ENCODE results near the gene EVI2A. TPM values are rescaled to one million over a fixed set of nuclear protein-coding genes. Genes with fewer than 3 reads are reported as not detected.
"Not testable (repeated sequence)": the region's sequence is repeated elsewhere in the genome, so short reads cannot be mapped to it uniquely, and the experiment has no call there.

The EVI2A gene
- total and polyA plus RNA-seq, 10 donors, result 27.0 to 79.7 (median 42.1) TPM

DNA sequence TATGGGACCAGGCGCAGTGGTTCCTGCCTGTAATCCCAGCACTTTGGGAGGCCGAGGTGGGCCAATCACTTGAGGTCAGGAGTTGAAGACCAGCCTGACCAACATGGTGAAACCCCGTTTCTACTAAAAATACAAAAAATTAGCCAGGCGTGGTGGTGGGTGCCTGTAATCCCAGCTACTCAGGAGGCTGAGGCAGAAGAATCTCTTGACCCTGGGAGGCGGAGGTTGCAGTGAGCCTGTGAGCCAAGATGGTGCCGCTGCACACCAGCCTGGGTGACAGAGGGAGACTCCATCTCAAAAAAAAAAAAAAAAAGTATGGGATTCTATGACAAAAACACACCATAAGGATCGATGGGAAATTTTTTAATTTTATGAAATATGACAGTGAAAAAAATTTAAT lies 9.2 kb downstream of the EVI2A start:
- DNase-seq, result peak; percentile 87
- Histone ChIP-seq H3K27ac (peak overlapping the region; percentile 83 to 94 (median 90)), H3K4me3 (peak overlapping the region; percentile 32 to 73 (median 44)), H3K4me1 (peaks cover 22 to 75% (median 56%) of the 10 kb centered on the region in 6 donors)
- H3K36me3 ChIP-seq; H3K9me3 ChIP-seq; intact Hi-C loops (cut with DNase I; ENCODE audit: low total_unique reads); H3K27me3 ChIP-seq (replicated peaks in 1 of 7): not testable (repeated sequence)
- WGBS, 5 donors, result 23 to 31% (median 25%) methylated on average over 6 to 7 of the region's 7 CpGs
- TF ChIP-seq POLR2AphosphoS5 (IDR thresholded peaks at IDR 0.05), result peak in 2 of 3 donors; percentile 48 to 55

DNA sequence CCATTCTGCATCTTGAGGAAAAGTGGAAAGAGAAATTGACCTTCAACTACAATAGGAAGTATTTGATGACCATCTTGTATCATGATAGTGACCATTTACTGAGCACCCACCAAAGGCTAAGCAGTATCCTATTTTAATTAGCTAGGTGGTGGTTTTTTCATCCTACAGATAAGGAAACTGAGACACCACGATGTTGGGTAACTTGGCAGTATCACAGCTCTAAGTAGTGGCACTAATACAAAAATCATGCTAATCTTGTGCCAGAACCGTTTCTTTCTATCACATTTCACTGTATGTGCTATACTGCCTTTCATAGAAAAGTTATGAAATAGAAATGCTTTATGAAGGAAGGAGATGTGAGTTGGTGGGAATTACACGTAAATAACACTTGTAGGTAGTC lies 9.9 kb downstream of the EVI2A start:
- Histone ChIP-seq H3K4me3 (peak overlapping the region; percentile 32 to 73 (median 44)), H3K27ac (peak overlapping the region; percentile 83 to 94 (median 90)), H3K9me3 (no peaks in the 10 kb centered on the region), H3K4me1 (peaks cover 25 to 75% (median 57%) of the 10 kb centered on the region in 6 donors), H3K27me3 (replicated peaks in 1 of 7) (no peaks in the 10 kb centered on the region), H3K36me3 (peaks cover 0 to 16% (median 4%) of the 10 kb centered on the region in 6 donors)
- DNase-seq, result no peak
- WGBS, 5 donors, result 17 to 42% (median 28%) methylated on average over 3 of the region's 3 CpGs
- intact Hi-C loops (cut with DNase I; ENCODE audit: low total_unique reads), result no loop called here
- no peak for TF ChIP-seq POLR2A (IDR thresholded peaks at IDR 0.05)
- TF ChIP-seq POLR2AphosphoS5 (IDR thresholded peaks at IDR 0.05), result no peak

GRCh38 chr17:31310886-31311285 lies 10.5 kb downstream of the EVI2A start:
- peak; percentile 71 for DNase-seq
- peaks cover 25 to 75% (median 57%) of the 10 kb centered on the region in 6 donors for H3K4me1 ChIP-seq
- H3K27me3 ChIP-seq (replicated peaks in 1 of 7), result no peaks in the 10 kb centered on the region
- TF ChIP-seq POLR2A (IDR thresholded peaks at IDR 0.05) (peak in 1 of 3 donors; percentile 48), POLR2AphosphoS5 (IDR thresholded peaks at IDR 0.05) (peak in 2 of 3 donors; percentile 56 to 63), CTCF (IDR thresholded peaks at IDR 0.05 in 8 of 11, conservative IDR thresholded peaks at IDR 0.05 in 3 of 11) (no peak)
- WGBS, 5 donors, result 18 to 41% (median 23%) methylated on average over 7 of the region's 7 CpGs
- peak overlapping the region; percentile 32 to 73 (median 44) for H3K4me3 ChIP-seq
- no peaks in the 10 kb centered on the region for H3K9me3 ChIP-seq
- intact Hi-C loops (cut with DNase I; ENCODE audit: low total_unique reads), result no loop called here
- H3K27ac ChIP-seq, result peak overlapping the region; percentile 83 to 94 (median 90)
- H3K36me3 ChIP-seq, result peaks cover 0 to 23% (median 5%) of the 10 kb centered on the region in 6 donors

GRCh38 chr17:31310260-31310659 lies 11.2 kb downstream of the EVI2A start:
- DNase-seq, result no peak
- H3K27me3 ChIP-seq (replicated peaks in 1 of 7), result no peaks in the 10 kb centered on the region
- peaks cover 0 to 29% (median 11%) of the 10 kb centered on the region in 6 donors for H3K36me3 ChIP-seq
- intact Hi-C loops (cut with DNase I; ENCODE audit: low total_unique reads), result no loop called here
- H3K4me1 ChIP-seq, result peaks cover 21 to 74% (median 52%) of the 10 kb centered on the region in 6 donors
- no peaks in the 10 kb centered on the region for H3K9me3 ChIP-seq
- WGBS, 5 donors, result 9 to 27% (median 11%) methylated on average over 2 of the region's 2 CpGs
- TF ChIP-seq CTCF (IDR thresholded peaks at IDR 0.05 in 8 of 11, conservative IDR thresholded peaks at IDR 0.05 in 3 of 11), result no peak
- TF ChIP-seq POLR2AphosphoS5 (IDR thresholded peaks at IDR 0.05), result peak in 1 of 3 donors; percentile 50
- TF ChIP-seq POLR2A (IDR thresholded peaks at IDR 0.05), result no peak
- H3K4me3 ChIP-seq, result peak overlapping the region in 7 of 8 donors; percentile 39 to 73 (median 45)
- peak overlapping the region; percentile 83 to 94 (median 90) for H3K27ac ChIP-seq

DNA sequence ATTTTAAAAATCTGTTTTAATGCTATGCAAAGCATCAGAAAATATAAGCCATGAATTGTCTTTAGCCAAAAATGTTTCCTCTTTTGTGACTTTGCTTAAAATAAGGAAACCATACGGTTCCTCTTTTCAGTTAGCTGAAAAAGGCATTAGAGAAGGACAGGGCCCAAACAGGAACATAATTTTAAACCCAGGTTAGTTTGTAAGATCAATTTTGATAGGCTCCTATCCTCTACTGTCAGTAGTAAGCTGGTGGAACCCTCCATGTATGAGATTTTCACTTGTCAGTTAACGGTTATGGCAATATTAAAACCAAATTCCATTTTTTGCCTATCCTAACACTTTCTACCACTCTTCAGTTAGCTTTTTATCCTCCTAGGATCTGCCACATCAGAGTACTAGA lies 11.9 kb downstream of the EVI2A start:
- peak overlapping the region; percentile 83 to 94 (median 90) for H3K27ac ChIP-seq
- intact Hi-C loops (cut with DNase I; ENCODE audit: low total_unique reads), result loop anchor here (10.0 kb wide), 1 partner anchor 65 kb away; no protein-coding TSS in a partner anchor

More for the DNA sequence above, 11.9 kb downstream of the EVI2A start:
- Histone ChIP-seq H3K4me3 (peak overlapping the region in 7 of 8 donors; percentile 18 to 73 (median 45)), H3K9me3 (no peaks in the 10 kb centered on the region), H3K27me3 (replicated peaks in 1 of 7) (no peaks in the 10 kb centered on the region), H3K36me3 (peaks cover 0 to 36% (median 18%) of the 10 kb centered on the region in 6 donors), H3K4me1 (peaks cover 17 to 74% (median 45%) of the 10 kb centered on the region in 6 donors)
- DNase-seq, result no peak
- peak in 1 of 3 donors; percentile 41 for TF ChIP-seq POLR2A (IDR thresholded peaks at IDR 0.05)
- no peak for TF ChIP-seq CTCF (IDR thresholded peaks at IDR 0.05 in 8 of 11, conservative IDR thresholded peaks at IDR 0.05 in 3 of 11)
- 18 to 36% (median 28%) methylated on average over 2 of the region's 2 CpGs for WGBS, 5 donors

All from spleen (tissue), 11 donors.